IMR-90 (cell line): Measurements from ENCODE around the gene AKAP8L. TPM values are rescaled to one million over a fixed set of nuclear protein-coding genes. Genes with fewer than 3 reads are reported as not detected.

ENCODE experiments used
- microRNA-seq, 2 experiments: library from miRNA; stranded (forward) in 1 of 2; unstranded in 1 of 2; fragments of 10-50 nt in 1 of 2; fragments of <30 nt in 1 of 2; gene quantifications in 1 of 2; microRNA quantifications in 1 of 2; one replicate each; pipeline versions ENCODE3 to v1.1.0; 2013 to 2020; ENCODE audit not compliant: insufficient read depth in 1 of 2, insufficient read length in 1 of 2, unreplicated experiment in 1 of 2
- polyA plus RNA-seq, 3 experiments: library from polyadenylated mRNA; depleted of rRNA; stranded (reverse); fragments of >200 nt; gene quantifications; 2 replicates each; pipeline ENCODE4 v1.2.3, GENCODE V29; 2012; ENCODE audit warnings: low replicate concordance in 1 of 3
- small RNA-seq, 5 experiments: library from RNA; depleted of rRNA; stranded (forward); fragments of <200 nt; gene quantifications; one replicate each; pipeline ENCODE3, GENCODE V24; 2012
- total RNA-seq: library from RNA; depleted of rRNA; stranded (reverse); fragments of >200 nt; gene quantifications from 2 replicates; pipeline ENCODE4 v1.2.3, GENCODE V29; 2012; rRNA removed

The AKAP8L gene
- total and polyA plus RNA-seq, 2 of the 4 experiments (the other 2 are of a cell fraction): 43.1 to 44.6 TPM

Small RNAs within 50 kb of the gene (microRNA-seq; reads per million reads assigned to microRNA genes)
- gene AC005776.1 (ENCODE audit: insufficient read depth, insufficient read length) (not detected), gene MIR1470 (ENCODE audit: insufficient read depth in 1 of 2, insufficient read length in 1 of 2, unreplicated experiment in 1 of 2) (0 reads per million in 2 experiments)

Small RNAs within 50 kb of the gene (small RNA-seq; reads per million reads assigned to genes)
- gene AC005776.1 (0 reads per million in 5 experiments), gene MIR1470 (0 reads per million in 5 experiments)

Other genes starting within 250 kb of the AKAP8L start
- 5.9 and 7.2 TPM in 2 replicates for gene NOTCH3, start 218.0 kb downstream of the AKAP8L start, total RNA-seq
- gene NOTCH3, start 218.0 kb downstream of the AKAP8L start, polyA plus RNA-seq (2012; rRNA removed): 25.1 and 29.6 TPM in 2 replicates
- gene EPHX3, start 186.5 kb downstream of the AKAP8L start, total RNA-seq: 0.18 TPM in 1 of 2 replicates, not detected in the other
- gene EPHX3, start 186.5 kb downstream of the AKAP8L start, polyA plus RNA-seq (2012; rRNA removed): 0.12 and 0.16 TPM in 2 replicates
- gene BRD4, start 86.4 kb downstream of the AKAP8L start, total RNA-seq: 7.0 and 7.2 TPM in 2 replicates
- gene BRD4, start 86.4 kb downstream of the AKAP8L start, polyA plus RNA-seq (2012; rRNA removed): 19.9 and 21.1 TPM in 2 replicates
- 12.2 and 16.9 TPM in 2 replicates for gene AKAP8, start 39.2 kb downstream of the AKAP8L start, total RNA-seq
- 13.4 and 14.8 TPM in 2 replicates for gene AKAP8, start 39.2 kb downstream of the AKAP8L start, polyA plus RNA-seq (2012; rRNA removed)
- 0.90 and 1.1 TPM in 2 replicates for gene WIZ, start 31.0 kb upstream of the AKAP8L start, total RNA-seq
- gene WIZ, start 31.0 kb upstream of the AKAP8L start, polyA plus RNA-seq (2012; rRNA removed): 27.1 and 31.6 TPM in 2 replicates
- gene RASAL3, start 45.6 kb upstream of the AKAP8L start, total RNA-seq: not detected in 2 replicates
- gene RASAL3, start 45.6 kb upstream of the AKAP8L start, polyA plus RNA-seq (2012; rRNA removed): 0.07 TPM in 1 of 2 replicates, not detected in the other
- not detected in 2 replicates for gene PGLYRP2, start 60.5 kb upstream of the AKAP8L start, total RNA-seq
- not detected in 2 replicates for gene PGLYRP2, start 60.5 kb upstream of the AKAP8L start, polyA plus RNA-seq (2012; rRNA removed)
- not detected in 2 replicates for gene CYP4F22, start 89.5 kb upstream of the AKAP8L start, total RNA-seq
- not detected in 2 replicates for gene CYP4F22, start 89.5 kb upstream of the AKAP8L start, polyA plus RNA-seq (2012; rRNA removed)
- not detected in 2 replicates for gene CYP4F8, start 196.2 kb upstream of the AKAP8L start, total RNA-seq
- not detected in 2 replicates for gene CYP4F8, start 196.2 kb upstream of the AKAP8L start, polyA plus RNA-seq (2012; rRNA removed)
- not detected in 2 replicates for gene CYP4F3, start 221.9 kb upstream of the AKAP8L start, total RNA-seq
- not detected in 2 replicates for gene CYP4F3, start 221.9 kb upstream of the AKAP8L start, polyA plus RNA-seq (2012; rRNA removed)